DOHH2 (cell line): ENCODE data around the gene RBM47.
"Not testable (repeated sequence)": the region's sequence is repeated elsewhere in the genome, so short reads cannot be mapped to it uniquely, and the experiment has no call there.

Source experiments
- H3F3A ChIP-seq: fragments of 200-600 bp; sonication (generic), shearing (Covaris generic); 2 replicates; pipeline ENCODE4 v1.6.0; 2016; ENCODE audit warnings: antibody characterized with exemption, mild to moderate bottlenecking; ENCODE audit not compliant: control insufficient read depth, insufficient read depth
- H3K27ac ChIP-seq: fragments of 200-600 bp; sonication (generic); 2 replicates; pipeline ENCODE4 v1.5.1; 2014; ENCODE audit warnings: low read depth, mild to moderate bottlenecking, low read length, moderate library complexity
- H3K27me3 ChIP-seq: fragments of 200-600 bp; sonication (generic); 2 replicates; pipeline ENCODE4 v1.6.1; 2014; ENCODE audit warnings: mild to moderate bottlenecking, low read length, mixed read lengths; ENCODE audit not compliant: control insufficient read depth
- H3K36me3 ChIP-seq: fragments of 200-600 bp; sonication (generic); 2 replicates; pipeline ENCODE4 v1.6.1; 2014; ENCODE audit warnings: mild to moderate bottlenecking, low read length, moderate library complexity, mixed read lengths; ENCODE audit not compliant: control insufficient read depth
- H3K4me1 ChIP-seq: fragments of 200-600 bp; sonication (generic); 2 replicates; pipeline ENCODE4 v1.6.1; 2014; ENCODE audit warnings: mild to moderate bottlenecking, low read length, mixed read lengths; ENCODE audit not compliant: control insufficient read depth
- H3K4me2 ChIP-seq: fragments of 200-600 bp; sonication (generic); 2 replicates; pipeline ENCODE4 v1.6.0; 2014; ENCODE audit warnings: mild to moderate bottlenecking, low read length, moderate library complexity
- H3K4me3 ChIP-seq: fragments of 200-600 bp; sonication (generic); 2 replicates; pipeline ENCODE4 v1.5.1; 2014; ENCODE audit warnings: mild to moderate bottlenecking, low read length, mixed read lengths
- H3K79me2 ChIP-seq: fragments of 200-600 bp; sonication (generic); 2 replicates; pipeline ENCODE4 v1.6.1; 2014; ENCODE audit warnings: mild to moderate bottlenecking, low read length, mixed read lengths; ENCODE audit not compliant: control insufficient read depth
- H3K9me2 ChIP-seq: fragments of 200-600 bp; sonication (generic); replicated peaks from 2 replicates; pipeline ENCODE4 v1.6.1; 2014; ENCODE audit warnings: mild to moderate bottlenecking, low read length, mixed read lengths; ENCODE audit not compliant: control insufficient read depth
- H3K9me3 ChIP-seq: fragments of 200-600 bp; sonication (generic); 2 replicates; pipeline ENCODE4 v1.6.1; 2014; ENCODE audit warnings: antibody characterized with exemption, low read length, mixed read lengths; ENCODE audit not compliant: control insufficient read depth, insufficient read depth
- H4K20me1 ChIP-seq: fragments of 200-600 bp; sonication (generic); 2 replicates; pipeline ENCODE4 v1.6.0; 2014; ENCODE audit warnings: low read depth, mild to moderate bottlenecking, antibody characterized with exemption, low read length, moderate library complexity; ENCODE audit not compliant: control insufficient read depth, insufficient read depth
- CTCF ChIP-seq: fragments of 200-600 bp; sonication (generic); IDR thresholded peaks from one replicate; pipeline ENCODE4 v1.5.1; 2014; ENCODE audit warnings: antibody characterized with exemption, mild to moderate bottlenecking, low read depth, low read length; ENCODE audit not compliant: poor library complexity, severe bottlenecking
- EZH2phosphoT487 ChIP-seq: fragments of 200-600 bp; sonication (generic); IDR thresholded peaks from 2 replicates; pipeline ENCODE4 v1.6.1; 2017; ENCODE audit warnings: borderline replicate concordance, mild to moderate bottlenecking, antibody characterized with exemption, low read length, moderate library complexity, mixed read lengths

The RBM47 gene

GRCh38 chr4:40437741-40438383 is 191.8 kb downstream of the RBM47 start:
- H3K9me3 ChIP-seq, result no peaks in the 10 kb centered on the region
- no peaks in the 10 kb centered on the region for H3K9me2 ChIP-seq
- no peaks in the 10 kb centered on the region for H3K36me3 ChIP-seq
- no peaks in the 10 kb centered on the region for H3K79me2 ChIP-seq
- H4K20me1 ChIP-seq, result no peaks in the 10 kb centered on the region
- TF ChIP-seq EZH2phosphoT487 (no peak), CTCF (no peak)
- H3K4me2 ChIP-seq, result no peak overlapping the region
- no peaks in the 10 kb centered on the region for H3K4me1 ChIP-seq
- no peaks in the 10 kb centered on the region for H3F3A ChIP-seq
- H3K27ac ChIP-seq, result no peak overlapping the region
- H3K4me3 ChIP-seq, result no peak overlapping the region
- no peaks in the 10 kb centered on the region for H3K27me3 ChIP-seq

GRCh38 chr4:40435306-40435705 is 194.4 kb downstream of the RBM47 start:
- not testable (repeated sequence) for H3F3A ChIP-seq, H3K4me1 ChIP-seq, H4K20me1 ChIP-seq, H3K36me3 ChIP-seq, H3K27me3 ChIP-seq, H3K4me3 ChIP-seq, H3K9me2 ChIP-seq, H3K4me2 ChIP-seq, H3K79me2 ChIP-seq, H3K27ac ChIP-seq, H3K9me3 ChIP-seq

GRCh38 chr4:40434126-40434687 is 195.5 kb downstream of the RBM47 start:
- H3K4me1 ChIP-seq, result no peaks in the 10 kb centered on the region
- no peak for TF ChIP-seq CTCF
- TF ChIP-seq EZH2phosphoT487, result no peak
- no peaks in the 10 kb centered on the region for H3K36me3 ChIP-seq

GRCh38 chr4:40432504-40432903 is 197.2 kb downstream of the RBM47 start:
- TF ChIP-seq CTCF (no peak), EZH2phosphoT487 (no peak)
- Histone ChIP-seq H3K36me3 (no peaks in the 10 kb centered on the region), H3K27ac (no peak overlapping the region), H3K27me3 (no peaks in the 10 kb centered on the region), H3K4me3 (no peak overlapping the region), H3K4me2 (no peak overlapping the region), H3F3A (no peaks in the 10 kb centered on the region), H3K79me2 (no peaks in the 10 kb centered on the region), H4K20me1 (no peaks in the 10 kb centered on the region), H3K9me2 (no peaks in the 10 kb centered on the region), H3K9me3 (no peaks in the 10 kb centered on the region), H3K4me1 (no peaks in the 10 kb centered on the region)

More at GRCh38 chr4:40434126-40434687, 195.5 kb downstream of the RBM47 start:
- no peaks in the 10 kb centered on the region for H3K9me3 ChIP-seq
- H3K27ac ChIP-seq, result no peak overlapping the region
- H3F3A ChIP-seq, result no peaks in the 10 kb centered on the region
- H3K4me2 ChIP-seq, result no peak overlapping the region
- no peaks in the 10 kb centered on the region for H3K27me3 ChIP-seq
- H3K79me2 ChIP-seq, result no peaks in the 10 kb centered on the region
- H3K9me2 ChIP-seq, result no peaks in the 10 kb centered on the region
- H4K20me1 ChIP-seq, result no peaks in the 10 kb centered on the region
- no peak overlapping the region for H3K4me3 ChIP-seq

GRCh38 chr4:40427871-40428270 is 201.8 kb downstream of the RBM47 start:
- H3K4me2 ChIP-seq, H3K9me3 ChIP-seq, H3K4me3 ChIP-seq, H3K4me1 ChIP-seq, H3K79me2 ChIP-seq, H3K27ac ChIP-seq, H3K27me3 ChIP-seq, H3F3A ChIP-seq, H3K9me2 ChIP-seq, H4K20me1 ChIP-seq, H3K36me3 ChIP-seq: not testable (repeated sequence)
